CD4-positive, alpha-beta T cell treated with Interleukin-2 at 100 ng/mL for 4 hours (primary cell): ENCODE measurements around the gene ZGLP1.
"Not testable (repeated sequence)": the region's sequence is repeated elsewhere in the genome, so short reads cannot be mapped to it uniquely, and the experiment has no call there.

Experiments used
- DNase-seq: peaks from one replicate; pipeline ENCODE4 v3.0.0-alpha.2; 2020; ENCODE audit warnings: low spot score

Gene ZGLP1

GRCh38 chr19:10293637-10294367 is 15.8 kb downstream of the ZGLP1 start:
- DNase-seq, result no peak

- DNase-seq, result no peak
Measured at GRCh38 chr19:10292789-10293636, 16.6 kb downstream of the ZGLP1 start.

DNA sequence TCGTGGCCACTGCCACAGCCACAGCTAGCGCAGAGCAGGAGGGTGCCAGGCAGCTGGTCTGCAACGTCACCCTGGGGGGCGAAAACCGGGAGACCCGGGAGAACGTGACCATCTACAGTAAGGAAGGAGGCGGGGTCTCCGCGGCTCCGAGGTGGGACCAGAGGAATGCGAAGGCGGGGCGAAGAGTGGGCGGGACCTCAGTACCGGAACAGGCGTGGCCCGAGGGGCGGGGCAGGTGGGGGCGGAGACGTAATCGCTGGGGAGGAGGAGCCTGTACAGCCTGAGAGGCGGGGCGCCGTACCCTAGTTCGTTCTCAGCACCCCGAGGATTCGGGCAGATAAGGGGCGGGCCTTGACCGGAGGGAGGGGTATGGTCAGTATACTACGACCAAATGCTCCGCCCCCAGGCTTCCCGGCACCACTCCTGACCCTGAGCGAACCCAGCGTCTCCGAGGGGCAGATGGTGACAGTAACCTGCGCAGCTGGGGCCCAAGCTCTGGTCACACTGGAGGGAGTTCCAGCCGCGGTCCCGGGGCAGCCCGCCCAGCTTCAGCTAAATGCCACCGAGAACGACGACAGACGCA is 17.3 kb downstream of the ZGLP1 start:
- DNase-seq, result peak; percentile 58

DNA sequence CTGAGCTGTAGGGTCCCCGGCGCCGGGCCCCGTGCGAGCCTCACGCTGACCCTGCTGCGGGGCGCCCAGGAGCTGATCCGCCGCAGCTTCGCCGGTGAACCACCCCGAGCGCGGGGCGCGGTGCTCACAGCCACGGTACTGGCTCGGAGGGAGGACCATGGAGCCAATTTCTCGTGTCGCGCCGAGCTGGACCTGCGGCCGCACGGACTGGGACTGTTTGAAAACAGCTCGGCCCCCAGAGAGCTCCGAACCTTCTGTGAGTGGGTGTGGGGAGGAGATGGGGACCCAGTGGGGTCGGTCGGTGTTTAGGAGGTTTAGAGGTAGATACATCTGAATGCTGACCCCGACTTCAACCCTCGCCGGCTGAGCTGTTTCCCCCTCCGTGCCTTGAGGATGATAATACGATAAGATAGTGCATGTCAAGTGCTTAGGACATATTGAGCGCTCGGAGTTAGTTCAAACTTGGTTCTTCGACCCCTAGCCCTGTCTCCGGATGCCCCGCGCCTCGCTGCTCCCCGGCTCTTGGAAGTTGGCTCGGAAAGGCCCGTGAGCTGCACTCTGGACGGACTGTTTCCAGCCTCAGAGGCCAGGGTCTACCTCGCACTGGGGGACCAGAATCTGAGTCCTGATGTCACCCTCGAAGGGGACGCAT is 17.9 kb downstream of the ZGLP1 start:
- no peak for DNase-seq

GRCh38 chr19:10290876-10291553 is 18.6 kb downstream of the ZGLP1 start:
- peak; percentile 56 for DNase-seq

GRCh38 chr19:10290357-10290875 is 19.2 kb downstream of the ZGLP1 start:
- DNase-seq, result no peak

- DNase-seq, result no peak
Measured at GRCh38 chr19:10289836-10290356, 19.7 kb downstream of the ZGLP1 start, which contains the start of gene ICAM5. Gene ICAM5 (plus strand): TSS chr19:10289952. CDS start chr19:10290044, 92 bp downstream.

GRCh38 chr19:10289167-10289835 is 20.3 kb downstream of the ZGLP1 start:
- DNase-seq, result peak; percentile 53

DNA sequence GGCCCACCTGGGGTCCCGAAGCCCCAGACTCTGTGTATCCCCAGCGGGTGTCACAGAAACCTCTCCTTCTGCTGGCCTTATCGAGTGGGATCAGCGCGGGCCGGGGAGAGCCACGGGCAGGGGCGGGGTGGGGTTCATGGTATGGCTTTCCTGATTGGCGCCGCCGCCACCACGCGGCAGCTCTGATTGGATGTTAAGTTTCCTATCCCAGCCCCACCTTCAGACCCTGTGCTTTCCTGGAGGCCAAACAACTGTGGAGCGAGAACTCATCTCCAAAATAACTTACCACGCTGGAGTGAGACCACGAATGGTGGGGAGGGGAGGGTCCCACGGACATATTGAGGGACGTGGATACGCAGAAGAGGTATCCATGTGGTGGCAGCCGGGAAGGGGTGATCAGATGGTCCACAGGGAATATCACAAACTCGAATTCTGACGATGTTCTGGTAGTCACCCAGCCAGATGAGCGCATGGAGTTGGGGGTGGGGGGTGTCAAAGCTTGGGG is 20.9 kb downstream of the ZGLP1 start:
- DNase-seq, result no peak

DNA sequence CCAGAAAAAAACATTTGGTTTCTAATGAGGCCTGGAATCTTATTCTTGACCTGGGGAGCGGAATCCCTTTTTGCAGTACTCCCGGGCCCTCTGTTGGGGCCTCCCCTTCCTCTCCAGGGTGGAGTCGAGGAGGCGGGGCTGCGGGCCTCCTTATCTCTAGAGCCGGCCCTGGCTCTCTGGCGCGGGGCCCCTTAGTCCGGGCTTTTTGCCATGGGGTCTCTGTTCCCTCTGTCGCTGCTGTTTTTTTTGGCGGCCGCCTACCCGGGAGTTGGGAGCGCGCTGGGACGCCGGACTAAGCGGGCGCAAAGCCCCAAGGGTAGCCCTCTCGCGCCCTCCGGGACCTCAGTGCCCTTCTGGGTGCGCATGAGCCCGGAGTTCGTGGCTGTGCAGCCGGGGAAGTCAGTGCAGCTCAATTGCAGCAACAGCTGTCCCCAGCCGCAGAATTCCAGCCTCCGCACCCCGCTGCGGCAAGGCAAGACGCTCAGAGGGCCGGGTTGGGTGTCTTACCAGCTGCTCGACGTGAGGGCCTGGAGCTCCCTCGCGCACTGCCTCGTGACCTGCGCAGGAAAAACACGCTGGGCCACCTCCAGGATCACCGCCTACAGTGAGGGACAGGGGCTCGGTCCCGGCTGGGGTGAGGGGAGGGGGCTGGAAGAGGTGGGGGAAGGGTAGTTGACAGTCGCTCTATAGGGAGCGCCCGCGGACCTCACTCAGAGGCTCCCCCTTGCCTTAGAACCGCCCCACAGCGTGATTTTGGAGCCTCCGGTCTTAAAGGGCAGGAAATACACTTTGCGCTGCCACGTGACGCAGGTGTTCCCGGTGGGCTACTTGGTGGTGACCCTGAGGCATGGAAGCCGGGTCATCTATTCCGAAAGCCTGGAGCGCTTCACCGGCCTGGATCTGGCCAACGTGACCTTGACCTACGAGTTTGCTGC is 22.5 kb downstream of the ZGLP1 start, which contains the start of gene ICAM4:
Gene ICAM4, plus strand, starts transcription at position 153 of the 935 bp plus-strand sequence. Its CDS starts 58 bp downstream, at position 211.
- DNase-seq, result no peak

DNA sequence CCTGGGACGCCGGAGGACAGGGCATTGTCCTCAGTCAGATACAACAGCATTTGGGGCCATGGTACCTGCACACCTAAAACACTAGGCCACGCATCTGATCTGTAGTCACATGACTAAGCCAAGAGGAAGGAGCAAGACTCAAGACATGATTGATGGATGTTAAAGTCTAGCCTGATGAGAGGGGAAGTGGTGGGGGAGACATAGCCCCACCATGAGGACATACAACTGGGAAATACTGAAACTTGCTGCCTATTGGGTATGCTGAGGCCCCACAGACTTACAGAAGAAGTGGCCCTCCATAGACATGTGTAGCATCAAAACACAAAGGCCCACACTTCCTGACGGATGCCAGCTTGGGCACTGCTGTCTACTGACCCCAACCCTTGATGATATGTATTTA is 24.2 kb downstream of the ZGLP1 start:
- DNase-seq, result no peak

DNA sequence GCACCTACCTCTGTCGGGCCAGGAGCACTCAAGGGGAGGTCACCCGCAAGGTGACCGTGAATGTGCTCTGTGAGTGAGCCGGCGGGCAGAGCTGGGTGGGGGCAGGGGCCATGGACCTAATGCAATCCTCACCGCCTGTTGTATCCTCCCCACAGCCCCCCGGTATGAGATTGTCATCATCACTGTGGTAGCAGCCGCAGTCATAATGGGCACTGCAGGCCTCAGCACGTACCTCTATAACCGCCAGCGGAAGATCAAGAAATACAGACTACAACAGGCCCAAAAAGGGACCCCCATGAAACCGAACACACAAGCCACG is 24.7 kb downstream of the ZGLP1 start:
- no peak for DNase-seq

DNA sequence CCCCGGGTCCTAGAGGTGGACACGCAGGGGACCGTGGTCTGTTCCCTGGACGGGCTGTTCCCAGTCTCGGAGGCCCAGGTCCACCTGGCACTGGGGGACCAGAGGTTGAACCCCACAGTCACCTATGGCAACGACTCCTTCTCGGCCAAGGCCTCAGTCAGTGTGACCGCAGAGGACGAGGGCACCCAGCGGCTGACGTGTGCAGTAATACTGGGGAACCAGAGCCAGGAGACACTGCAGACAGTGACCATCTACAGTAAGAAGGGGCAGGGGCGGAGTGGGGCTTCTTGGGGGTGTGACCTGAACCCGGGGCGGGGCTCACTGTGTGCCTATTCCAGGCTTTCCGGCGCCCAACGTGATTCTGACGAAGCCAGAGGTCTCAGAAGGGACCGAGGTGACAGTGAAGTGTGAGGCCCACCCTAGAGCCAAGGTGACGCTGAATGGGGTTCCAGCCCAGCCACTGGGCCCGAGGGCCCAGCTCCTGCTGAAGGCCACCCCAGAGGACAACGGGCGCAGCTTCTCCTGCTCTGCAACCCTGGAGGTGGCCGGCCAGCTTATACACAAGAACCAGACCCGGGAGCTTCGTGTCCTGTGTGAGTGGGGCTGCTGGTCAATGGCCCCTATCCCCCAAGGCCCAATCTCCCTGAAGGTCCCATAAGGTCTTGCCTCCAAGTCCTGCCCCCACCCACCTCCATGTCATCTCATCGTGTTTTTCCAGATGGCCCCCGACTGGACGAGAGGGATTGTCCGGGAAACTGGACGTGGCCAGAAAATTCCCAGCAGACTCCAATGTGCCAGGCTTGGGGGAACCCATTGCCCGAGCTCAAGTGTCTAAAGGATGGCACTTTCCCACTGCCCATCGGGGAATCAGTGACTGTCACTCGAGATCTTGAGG is 25.3 kb downstream of the ZGLP1 start:
- DNase-seq, result no peak

GRCh38 chr19:10283301-10284064 is 26.1 kb downstream of the ZGLP1 start:
- no peak for DNase-seq

GRCh38 chr19:10282043-10282442 is 27.6 kb downstream of the ZGLP1 start:
- DNase-seq, result not testable (repeated sequence)

DNA sequence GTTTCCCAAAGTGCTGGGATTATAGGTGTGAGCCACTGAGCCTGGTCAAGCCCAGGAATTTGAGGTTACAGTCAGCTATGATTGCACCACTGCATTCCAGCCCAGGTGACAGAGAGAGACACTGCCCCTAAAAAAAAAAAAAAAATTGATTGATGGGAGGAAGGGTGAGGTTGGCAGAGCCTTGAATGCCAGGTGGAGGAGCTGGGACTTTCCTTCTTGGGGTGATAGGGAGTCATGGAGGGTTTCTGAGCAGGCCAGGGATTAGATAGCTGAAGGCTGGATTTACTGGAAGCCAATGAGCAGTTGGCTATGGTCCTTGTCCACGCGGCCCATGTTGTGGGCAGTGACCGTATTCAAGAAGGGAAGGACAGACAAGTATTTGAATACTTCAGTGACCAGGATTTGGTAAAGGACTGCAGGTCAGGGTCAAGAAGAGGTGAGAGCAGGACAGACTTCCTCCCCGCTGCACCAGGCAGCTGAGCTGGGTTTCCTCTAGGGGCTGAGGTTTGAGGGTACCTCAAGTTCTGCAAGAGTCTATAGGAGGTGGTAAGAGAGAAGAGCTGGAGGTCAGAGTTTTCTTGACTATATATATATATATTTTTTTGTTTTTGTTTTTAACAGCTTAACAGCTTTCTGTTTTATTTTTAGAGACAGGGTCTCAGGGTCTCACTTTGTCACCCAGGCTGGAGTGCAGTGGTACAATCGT is 29.7 kb downstream of the ZGLP1 start:
- no peak for DNase-seq

GRCh38 chr19:10278935-10279334 is 30.7 kb downstream of the ZGLP1 start:
- no peak for DNase-seq
